Esophagus (tissue), 2 donors: ENCODE results near the gene TGFBR2. TPM values are rescaled to one million over a fixed set of nuclear protein-coding genes. Genes with fewer than 3 reads are reported as not detected.

Experiments used
- H3K27ac ChIP-seq, 2 donors: one replicate each; pipeline ENCODE4 v1.5.1; 2013; ENCODE audit warnings: low read depth in 2 of 2, mild to moderate bottlenecking in 2 of 2, inconsistent platforms in 1 of 2, low read length in 1 of 2, moderate library complexity in 1 of 2
- H3K27me3 ChIP-seq, 2 donors: one replicate each; pipeline ENCODE4 v1.6.1; 2013; ENCODE audit warnings: low read length in 2 of 2, control low read depth in 1 of 2, mild to moderate bottlenecking in 1 of 2; ENCODE audit not compliant: insufficient read depth in 2 of 2, control insufficient read depth in 1 of 2
- H3K36me3 ChIP-seq, 2 donors: one replicate each; pipeline ENCODE4 v1.6.1; 2013; ENCODE audit warnings: low read length in 1 of 2; ENCODE audit not compliant: control insufficient read depth in 2 of 2, insufficient read depth in 2 of 2
- H3K4me1 ChIP-seq, 2 donors: one replicate each; pipeline ENCODE4 v1.6.1; 2013; ENCODE audit warnings: low read length in 1 of 2; ENCODE audit not compliant: control insufficient read depth in 2 of 2, insufficient read depth in 2 of 2
- H3K4me3 ChIP-seq, 2 donors: one replicate each; pipeline ENCODE4 v1.5.1; 2013; ENCODE audit warnings: low read length in 2 of 2, mild to moderate bottlenecking in 2 of 2, low read depth in 1 of 2, moderate library complexity in 1 of 2
- H3K9me3 ChIP-seq, 2 donors: one replicate each; pipeline ENCODE4 v1.6.1; 2013; ENCODE audit warnings: mild to moderate bottlenecking in 2 of 2, low read depth in 1 of 2, low read length in 1 of 2, moderate library complexity in 1 of 2; ENCODE audit not compliant: control insufficient read depth in 2 of 2, insufficient read depth in 1 of 2
- WGBS, 2 donors: extraction: QIAGEN DNeasy Blood & Tissue Kit; methylation state at CpG; one replicate each; pipeline ENCODE4 v1.1.7; 2013; 5-methylcytosine and 5-hydroxymethylcytosine counted together
- polyA plus RNA-seq, 2 donors: library from polyadenylated mRNA; stranded (reverse); fragments of 200-250 nt; gene quantifications; one replicate each; pipeline ENCODE4 v1.2.3, GENCODE V29; 2013
- donor health status: healthy with polysubstance abuse.
- donor health status: Bipolar disorder and iron deficiency.

TGFBR2 gene
- polyA plus RNA-seq, 2 donors, result 3.0 to 13.7 TPM

DNA sequence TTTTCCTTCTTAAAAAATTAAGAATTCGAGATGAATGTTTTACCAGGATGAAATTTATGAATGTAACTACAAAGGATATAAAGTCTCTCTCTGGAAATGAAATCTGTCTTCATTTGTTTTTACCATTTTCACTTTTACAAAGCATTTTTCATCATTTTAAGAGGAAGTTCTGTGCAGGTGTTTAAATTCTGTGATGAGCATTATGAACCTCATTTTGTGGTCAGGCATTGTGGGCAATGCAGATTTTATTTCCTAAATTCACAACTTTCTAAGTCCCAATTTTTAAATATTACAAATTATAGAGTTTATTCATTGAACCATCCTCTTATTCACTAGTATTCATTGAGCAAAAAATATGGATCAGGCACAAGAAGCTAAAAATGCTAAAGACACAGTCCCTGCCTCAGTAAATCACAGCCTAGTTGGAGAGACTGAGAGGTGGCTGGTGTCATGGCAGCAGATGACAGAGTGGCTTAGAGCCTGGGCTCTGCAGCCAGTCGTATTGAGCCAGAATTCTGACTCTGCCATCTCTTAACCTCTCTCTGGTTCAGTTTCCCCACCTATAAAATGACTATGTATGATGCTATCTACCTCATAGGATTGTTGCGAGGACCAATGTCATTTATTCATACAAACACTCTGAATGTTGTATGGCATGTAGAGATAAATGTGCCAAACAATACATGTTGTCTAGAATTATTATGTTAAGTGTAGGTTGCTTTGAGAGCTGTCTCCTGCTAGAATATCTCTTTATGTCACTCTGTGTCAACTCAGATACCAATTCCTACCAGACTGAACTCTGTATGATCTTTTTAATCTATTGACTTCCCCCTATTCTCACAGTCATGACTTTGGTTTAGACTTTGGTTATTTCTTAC lies 7.5 kb upstream of the TGFBR2 start:
- Histone ChIP-seq H3K4me1 (no peaks in the 10 kb centered on the region), H3K36me3 (no peaks in the 10 kb centered on the region), H3K9me3 (no peaks in the 10 kb centered on the region), H3K27ac (no peak overlapping the region), H3K4me3 (no peak overlapping the region), H3K27me3 (no peaks in the 10 kb centered on the region)
- 85 to 90% methylated on average over 3 of the region's 3 CpGs for WGBS, 2 donors

DNA sequence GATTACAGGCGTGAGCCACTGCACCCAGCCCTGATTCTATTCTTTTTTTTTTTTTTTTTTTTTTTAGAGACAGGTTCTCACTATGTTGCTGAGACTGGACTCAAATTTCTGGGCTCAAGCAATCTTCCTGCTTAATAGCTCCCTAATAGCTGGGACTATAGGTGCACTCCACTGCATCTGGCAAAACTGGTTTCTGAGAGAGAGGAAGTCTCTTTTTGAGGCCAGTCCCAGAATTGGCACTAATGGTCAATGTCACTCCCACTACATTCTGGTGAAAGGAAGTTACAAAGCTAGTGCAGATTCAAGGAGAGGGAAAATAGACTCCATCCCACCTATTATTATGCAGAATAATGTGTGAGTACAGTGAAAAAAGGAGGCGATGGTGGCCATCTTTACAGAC lies 5.8 kb upstream of the TGFBR2 start:
- no peaks in the 10 kb centered on the region for H3K36me3 ChIP-seq
- no peaks in the 10 kb centered on the region for H3K27me3 ChIP-seq
- no peaks in the 10 kb centered on the region for H3K4me1 ChIP-seq
- 72 to 75% methylated on average over 2 of the region's 2 CpGs for WGBS, 2 donors
- no peak overlapping the region for H3K27ac ChIP-seq
- H3K9me3 ChIP-seq, result no peaks in the 10 kb centered on the region
- no peak overlapping the region for H3K4me3 ChIP-seq

DNA sequence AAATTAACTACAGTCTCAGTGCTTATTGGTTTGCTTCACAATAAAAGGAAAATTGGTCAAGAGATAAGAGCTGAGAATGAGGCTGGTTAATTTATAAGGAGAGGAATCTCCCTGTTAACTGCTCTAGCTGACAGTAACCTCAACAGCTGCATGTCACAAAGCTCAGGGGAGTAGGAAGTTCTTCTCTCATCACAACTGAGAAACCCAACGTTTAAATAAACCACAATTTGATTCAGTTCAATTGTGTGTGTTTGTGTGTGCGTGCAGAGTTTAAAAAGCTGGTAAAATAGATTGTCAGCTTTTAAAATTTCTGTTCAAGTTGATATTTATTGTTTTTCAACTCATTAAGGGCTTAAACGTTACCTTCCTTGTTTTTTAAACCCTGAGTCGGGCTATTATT lies 3.5 kb upstream of the TGFBR2 start:
- H3K9me3 ChIP-seq, result no peaks in the 10 kb centered on the region
- H3K4me3 ChIP-seq, result no peak overlapping the region
- H3K36me3 ChIP-seq, result no peaks in the 10 kb centered on the region
- WGBS, 2 donors, result 75 to 81% methylated on average over 4 of the region's 4 CpGs
- no peak overlapping the region for H3K27ac ChIP-seq
- no peaks in the 10 kb centered on the region for H3K27me3 ChIP-seq
- H3K4me1 ChIP-seq, result no peaks in the 10 kb centered on the region

DNA sequence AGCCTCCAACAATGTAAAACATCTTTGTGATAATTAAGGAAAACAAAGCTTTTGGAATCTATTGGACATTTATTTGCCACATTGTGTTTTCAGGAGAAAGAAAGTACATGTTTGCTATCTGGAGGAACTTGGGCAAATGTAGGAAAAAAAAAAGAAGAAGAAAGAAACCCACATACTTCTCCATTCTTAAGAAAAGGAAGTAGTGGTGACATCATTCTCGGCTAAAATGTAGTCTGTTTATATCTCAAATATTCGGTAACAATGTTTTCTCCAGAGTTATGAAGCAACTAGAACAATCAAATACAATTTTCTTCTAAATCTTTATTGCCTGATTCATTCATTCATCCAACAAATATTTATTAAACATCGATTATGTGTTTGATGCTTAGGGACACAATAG lies 2.3 kb upstream of the TGFBR2 start:
- Histone ChIP-seq H3K4me1 (no peaks in the 10 kb centered on the region), H3K27me3 (no peaks in the 10 kb centered on the region), H3K9me3 (no peaks in the 10 kb centered on the region), H3K4me3 (no peak overlapping the region), H3K36me3 (no peaks in the 10 kb centered on the region), H3K27ac (no peak overlapping the region)
- 72 to 77% methylated on average over 3 of the region's 3 CpGs for WGBS, 2 donors

DNA sequence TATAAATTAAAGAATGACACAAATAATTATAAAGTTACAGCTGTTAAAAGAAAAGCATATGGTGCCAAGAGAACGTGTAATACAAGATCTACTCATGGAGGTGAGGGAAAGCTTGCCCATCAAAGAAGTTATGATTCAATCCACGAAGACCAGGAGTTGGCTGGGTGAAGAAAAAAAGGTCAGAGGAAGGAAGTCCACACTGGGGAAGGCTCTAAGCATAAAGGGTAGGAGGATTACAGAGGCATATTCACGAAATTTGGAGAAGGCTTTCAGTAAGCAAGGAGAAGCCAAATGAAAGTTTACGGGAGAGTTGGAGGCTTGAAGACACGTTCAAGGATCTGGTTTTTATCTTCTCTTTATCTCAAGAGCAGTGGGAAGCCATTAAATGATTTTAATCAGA lies 1.8 kb upstream of the TGFBR2 start:
- Histone ChIP-seq H3K9me3 (no peaks in the 10 kb centered on the region), H3K4me3 (no peak overlapping the region), H3K36me3 (no peaks in the 10 kb centered on the region), H3K27me3 (no peaks in the 10 kb centered on the region), H3K27ac (peak overlapping the region in 1 of 2 donors; percentile 21), H3K4me1 (no peaks in the 10 kb centered on the region)
- 73 to 74% methylated on average over 5 of the region's 5 CpGs for WGBS, 2 donors

DNA sequence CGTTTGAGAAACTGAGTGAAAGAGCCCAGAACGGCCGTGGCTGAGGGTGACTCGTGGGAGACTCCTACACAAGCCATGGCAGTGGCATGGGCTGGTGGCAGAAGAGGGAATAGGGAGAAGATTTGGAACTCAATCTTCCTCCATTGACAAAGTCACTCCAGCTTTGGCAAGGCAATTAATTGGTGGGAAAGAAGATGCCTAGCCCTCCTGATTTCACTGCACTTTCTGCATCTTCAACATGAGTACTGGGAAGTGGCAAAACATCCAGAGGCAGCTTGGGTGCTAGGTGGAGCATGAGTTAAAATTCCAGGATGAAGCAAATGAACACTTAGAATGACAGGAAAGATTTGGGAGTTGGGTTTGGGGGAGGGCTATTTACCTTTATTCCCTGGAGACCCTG lies 1.4 kb upstream of the TGFBR2 start:
- H3K9me3 ChIP-seq, result no peaks in the 10 kb centered on the region
- no peaks in the 10 kb centered on the region for H3K4me1 ChIP-seq
- H3K27ac ChIP-seq, result peak overlapping the region in 1 of 2 donors; percentile 21
- WGBS, 2 donors, result 63 to 69% methylated on average over 4 of the region's 4 CpGs
- H3K27me3 ChIP-seq, result no peaks in the 10 kb centered on the region
- no peaks in the 10 kb centered on the region for H3K36me3 ChIP-seq
- H3K4me3 ChIP-seq, result no peak overlapping the region

DNA sequence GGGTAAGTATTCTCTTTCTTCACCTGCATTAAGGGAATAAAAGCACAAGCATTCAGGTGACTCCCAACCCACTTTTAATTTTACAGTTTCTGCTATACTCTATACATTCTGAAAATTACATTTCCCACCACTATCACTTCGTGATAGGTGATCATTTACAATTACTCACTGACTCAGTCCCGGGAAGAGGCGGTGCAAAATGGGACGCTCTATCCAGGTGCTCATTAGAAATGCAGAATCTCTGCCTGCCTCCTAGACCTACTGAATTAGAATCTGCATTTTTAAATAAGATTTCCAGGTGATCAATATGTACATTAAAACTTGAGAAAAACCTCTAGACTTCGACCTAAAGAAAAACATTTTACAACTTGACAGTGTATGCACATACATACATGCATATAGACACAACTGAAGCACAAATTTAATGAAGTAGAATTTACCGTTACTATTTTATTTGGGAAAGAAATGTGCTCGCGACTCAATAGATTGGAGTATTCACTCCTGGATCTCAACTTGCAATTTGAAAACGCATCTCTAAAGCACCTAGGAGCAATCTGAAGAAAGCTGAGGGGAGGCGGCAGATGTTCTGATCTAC lies 598 bp upstream of the TGFBR2 start:
- Histone ChIP-seq H3K36me3 (no peaks in the 10 kb centered on the region), H3K27ac (peak overlapping the region; percentile 94 to 96), H3K4me1 (no peaks in the 10 kb centered on the region), H3K4me3 (peak overlapping the region; percentile 91 to 94), H3K9me3 (no peaks in the 10 kb centered on the region), H3K27me3 (no peaks in the 10 kb centered on the region)
- 18% methylated on average over 10 of the region's 10 CpGs for WGBS, 2 donors

DNA sequence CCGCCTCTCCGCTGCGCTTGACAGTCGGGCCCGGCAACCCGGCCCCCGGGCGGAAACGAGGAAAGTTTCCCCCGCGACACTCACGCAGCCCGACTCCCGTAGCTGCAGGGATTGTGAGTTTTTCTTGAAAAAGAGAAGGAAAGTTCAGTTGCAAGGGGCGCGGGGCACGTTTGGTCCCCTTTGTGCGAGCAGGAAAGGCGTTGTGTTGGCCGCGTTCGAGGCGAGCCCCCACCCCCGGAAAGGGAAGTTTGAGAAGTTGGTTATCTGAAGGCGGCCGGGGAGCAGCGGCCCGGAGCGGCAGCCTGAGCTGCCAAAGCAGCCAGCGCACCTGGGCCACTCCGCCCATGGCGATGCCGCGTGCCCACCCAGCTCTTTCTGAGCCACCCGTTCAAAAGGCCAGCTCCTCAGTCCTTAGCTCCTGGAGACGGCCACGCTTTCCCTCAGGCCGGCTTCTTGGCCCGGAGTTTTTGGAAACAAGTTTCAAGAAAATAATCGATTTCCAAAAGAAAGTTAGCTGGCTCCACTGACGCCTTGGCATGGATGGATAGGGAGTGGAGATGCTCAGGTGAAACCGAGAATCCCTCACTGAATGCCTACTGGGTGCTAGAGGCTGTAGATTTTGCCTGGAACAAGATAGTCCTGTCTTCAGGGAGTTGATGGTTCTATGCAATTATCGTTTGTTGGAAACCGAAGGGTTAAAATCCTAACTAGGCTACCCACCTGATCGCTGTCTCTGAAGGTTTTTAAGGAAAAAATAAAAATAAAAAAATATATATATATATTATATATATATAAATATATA lies 832 bp downstream of the TGFBR2 start:
- peak overlapping the region; percentile 91 to 94 for H3K4me3 ChIP-seq
- no peaks in the 10 kb centered on the region for H3K27me3 ChIP-seq
- peaks cover 0 to 1% of the 10 kb centered on the region in 2 donors for H3K4me1 ChIP-seq
- no peaks in the 10 kb centered on the region for H3K9me3 ChIP-seq
- 2% methylated on average over 45 of the region's 45 CpGs for WGBS, 2 donors
- peak overlapping the region; percentile 94 to 96 for H3K27ac ChIP-seq
- H3K36me3 ChIP-seq, result no peaks in the 10 kb centered on the region

DNA sequence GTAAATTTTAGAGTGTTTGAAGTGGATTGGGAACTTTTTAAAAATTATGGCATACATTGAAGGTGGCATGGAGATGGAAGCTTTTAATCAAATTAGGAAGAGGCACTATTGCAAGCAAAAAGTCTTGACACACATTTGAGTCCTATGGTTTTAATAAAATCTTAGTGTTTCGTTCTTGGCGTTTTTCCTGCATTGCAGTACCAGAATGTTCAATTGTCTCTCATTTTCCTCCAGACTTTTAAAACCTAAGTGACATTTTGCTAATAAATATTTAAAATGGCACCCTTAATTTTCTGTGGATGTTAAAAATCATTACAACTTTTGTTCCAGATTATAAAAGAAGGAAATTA lies 2.2 kb downstream of the TGFBR2 start:
- Histone ChIP-seq H3K27ac (peak overlapping the region in 1 of 2 donors; percentile 30), H3K4me1 (peaks cover 2 to 3% of the 10 kb centered on the region in 2 donors), H3K9me3 (no peaks in the 10 kb centered on the region), H3K36me3 (no peaks in the 10 kb centered on the region), H3K4me3 (peak overlapping the region; percentile 9 to 38), H3K27me3 (no peaks in the 10 kb centered on the region)
- 50 to 67% methylated on average over 2 of the region's 2 CpGs for WGBS, 2 donors
